IMR-90 (cell line): ENCODE results near the gene GRM4. TPM values are rescaled to one million over a fixed set of nuclear protein-coding genes. Genes with fewer than 3 reads are reported as not detected.

ENCODE experiments used
- ATAC-seq: fragments of 200-7000 bp; cut with Tn5 transposase; 2 replicates; pipeline ENCODE4 v1.9.1; 2020; ENCODE audit warnings: low read depth, mild to moderate bottlenecking, moderate library complexity
- BruUV-seq: library from RNA; stranded (reverse); fragments of 400-500 nt; replicated peaks from 2 replicates; lab custom pipeline; 2021; lab: Mats Ljungman, UMichigan
- CTCF ChIA-PET: fragments of 300-600 bp; formaldehyde crosslinking; extraction: SDS; loops from one replicate; lab custom pipeline; 2021; ENCODE audit warnings: antibody characterized with exemption; lab: Yijun Ruan, JAX
- POLR2A ChIA-PET: fragments of 300-600 bp; sonication (Branson Sonifier 250); formaldehyde crosslinking; loops from one replicate; lab custom pipeline; 2022; ENCODE audit warnings: antibody characterized with exemption; ENCODE audit not compliant: unreplicated experiment; lab: Charles Lee
- DNase-seq: peaks from one replicate; pipeline ENCODE4 v3.0.0; 2013
- H2AFZ ChIP-seq: replicated peaks from 2 replicates; pipeline ENCODE3; 2013; ENCODE audit warnings: low read length, mild to moderate bottlenecking; ENCODE audit not compliant: poor library complexity
- H2AK5ac ChIP-seq: 2 replicates; pipeline ENCODE4 v1.6.1; 2013; ENCODE audit warnings: low read depth, low read length, inconsistent platforms
- H2AK9ac ChIP-seq: replicated peaks from 2 replicates; pipeline ENCODE3; 2013; ENCODE audit warnings: mild to moderate bottlenecking, low read depth, low read length, moderate library complexity; ENCODE audit not compliant: poor library complexity
- H2BK120ac ChIP-seq: 2 replicates; pipeline ENCODE4 v1.6.1; 2013; ENCODE audit warnings: low read depth, low read length, inconsistent platforms
- H2BK15ac ChIP-seq: 3 replicates; pipeline ENCODE4 v1.6.1; 2013; ENCODE audit warnings: low read depth, low read length, inconsistent platforms
- H2BK20ac ChIP-seq: 2 replicates; pipeline ENCODE4 v1.6.1; 2013; ENCODE audit warnings: low read depth, mild to moderate bottlenecking, inconsistent platforms, low read length, moderate library complexity
- H2BK5ac ChIP-seq: 2 replicates; pipeline ENCODE4 v1.6.1; 2013; ENCODE audit warnings: mild to moderate bottlenecking, low read depth, low read length, inconsistent platforms; ENCODE audit not compliant: poor library complexity, severe bottlenecking
- H3K14ac ChIP-seq: replicated peaks from 2 replicates; pipeline ENCODE4 v1.6.1; 2013; ENCODE audit warnings: low read depth, low read length, inconsistent platforms
- H3K18ac ChIP-seq: 2 replicates; pipeline ENCODE4 v1.6.1; 2013; ENCODE audit warnings: low read depth, low read length, control low read depth
- H3K23ac ChIP-seq: 2 replicates; pipeline ENCODE4 v1.6.1; 2013; ENCODE audit warnings: low read depth, low read length, inconsistent platforms
- H3K27ac ChIP-seq: 2 replicates; pipeline ENCODE4 v1.5.1; 2013; ENCODE audit warnings: mild to moderate bottlenecking, control low read depth, low read length; ENCODE audit not compliant: insufficient read depth
- H3K27me3 ChIP-seq: 2 replicates; pipeline ENCODE4 v1.6.1; 2013; ENCODE audit warnings: low read length; ENCODE audit not compliant: control insufficient read depth, insufficient read depth
- H3K36me3 ChIP-seq: 2 replicates; pipeline ENCODE4 v1.6.1; 2013; ENCODE audit warnings: low read length, mixed read lengths; ENCODE audit not compliant: control insufficient read depth, insufficient read depth
- H3K4ac ChIP-seq: 2 replicates; pipeline ENCODE4 v1.6.1; 2013; ENCODE audit warnings: low read depth, low read length, inconsistent platforms
- H3K4me1 ChIP-seq: 2 replicates; pipeline ENCODE4 v1.6.1; 2013; ENCODE audit warnings: low read length, mixed read lengths; ENCODE audit not compliant: control insufficient read depth, insufficient read depth
- H3K4me2 ChIP-seq: 2 replicates; pipeline ENCODE4 v1.6.1; 2013; ENCODE audit warnings: low read depth, mild to moderate bottlenecking, control low read depth, low read length, moderate library complexity
- H3K4me3 ChIP-seq: 2 replicates; pipeline ENCODE4 v1.5.1; 2013; ENCODE audit warnings: low read depth, mild to moderate bottlenecking, control low read depth, low read length, moderate library complexity; ENCODE audit not compliant: insufficient read depth
- H3K56ac ChIP-seq: 2 replicates; pipeline ENCODE4 v1.6.1; 2013; ENCODE audit warnings: low read length, inconsistent platforms; ENCODE audit not compliant: insufficient read depth; ENCODE audit errors: extremely low read depth
- H3K79me1 ChIP-seq, 2 experiments: 2 replicates each; pipeline ENCODE4 v1.6.1; 2013; ENCODE audit warnings: low read length in 2 of 2, inconsistent platforms in 1 of 2, low read depth in 1 of 2
- H3K9ac ChIP-seq: 2 replicates; pipeline ENCODE4 v1.6.1; 2013; ENCODE audit warnings: low read depth, low read length, control low read depth
- H3K9me1 ChIP-seq: 2 replicates; pipeline ENCODE4 v1.6.1; 2013; ENCODE audit warnings: low read length, inconsistent platforms; ENCODE audit not compliant: insufficient read depth
- H3K9me3 ChIP-seq: 2 replicates; pipeline ENCODE4 v1.6.1; 2013; ENCODE audit warnings: low read length; ENCODE audit not compliant: control insufficient read depth, insufficient read depth
- H4K20me1 ChIP-seq: 2 replicates; pipeline ENCODE4 v1.6.1; 2013; ENCODE audit warnings: low read length, inconsistent platforms; ENCODE audit not compliant: insufficient read depth
- H4K5ac ChIP-seq: 2 replicates; pipeline ENCODE4 v1.6.1; 2013; ENCODE audit warnings: mild to moderate bottlenecking, low read depth, low read length, control low read depth
- H4K8ac ChIP-seq, 2 experiments: 2 replicates each; pipeline ENCODE4 v1.6.1; 2013; ENCODE audit warnings: low read depth in 2 of 2, low read length in 2 of 2, control low read depth in 1 of 2, inconsistent platforms in 1 of 2
- H4K91ac ChIP-seq: 2 replicates; pipeline ENCODE4 v1.6.1; 2013; ENCODE audit warnings: low read depth, low read length, inconsistent platforms; ENCODE audit not compliant: insufficient read depth
- BHLHE40 ChIP-seq: fragments of 150-350 bp; IDR thresholded peaks from 2 replicates; pipeline ENCODE4 v1.6.1; 2016; ENCODE audit warnings: mild to moderate bottlenecking, low read depth, low read length
- CEBPB ChIP-seq: IDR thresholded peaks from 2 replicates; pipeline ENCODE4 v1.6.1; 2012; ENCODE audit warnings: low read depth, low read length, improper control_type of control experiment
- CHD1 ChIP-seq: IDR thresholded peaks from 2 replicates; pipeline ENCODE4 v1.6.1; 2012; ENCODE audit warnings: low read depth, low read length, improper control_type of control experiment
- ELK1 ChIP-seq: fragments of 150-350 bp; IDR thresholded peaks from 2 replicates; pipeline ENCODE4 v1.6.1; 2016; ENCODE audit warnings: low read depth, mild to moderate bottlenecking, low read length, moderate library complexity, borderline replicate concordance
- FOS ChIP-seq: fragments of 150-350 bp; IDR thresholded peaks from 2 replicates; pipeline ENCODE4 v1.6.1; 2016; ENCODE audit warnings: low read depth, low read length
- MAFK ChIP-seq: IDR thresholded peaks from 2 replicates; pipeline ENCODE4 v1.6.1; 2012; ENCODE audit warnings: low read depth, low read length, improper control_type of control experiment
- MAZ ChIP-seq: IDR thresholded peaks from 2 replicates; pipeline ENCODE4 v1.6.1; 2012; ENCODE audit warnings: low read depth, mild to moderate bottlenecking, low read length, improper control_type of control experiment, moderate library complexity, borderline replicate concordance
- MXI1 ChIP-seq: IDR thresholded peaks from 2 replicates; pipeline ENCODE4 v1.6.1; 2012; ENCODE audit warnings: low read depth, mild to moderate bottlenecking, low read length, moderate library complexity, borderline replicate concordance
- NFE2L2 ChIP-seq: fragments of 150-350 bp; IDR thresholded peaks from 2 replicates; pipeline ENCODE4 v1.6.1; 2016; ENCODE audit warnings: low read depth, mild to moderate bottlenecking, low read length
- POLR2A ChIP-seq: IDR thresholded peaks from 2 replicates; pipeline ENCODE4 v1.6.1; 2012; ENCODE audit warnings: mild to moderate bottlenecking, low read depth, low read length
- RAD21 ChIP-seq: IDR thresholded peaks from 2 replicates; pipeline ENCODE4 v1.6.1; 2012; ENCODE audit warnings: low read length, improper control_type of control experiment
- RCOR1 ChIP-seq: IDR thresholded peaks from 2 replicates; pipeline ENCODE4 v1.6.1; 2012; ENCODE audit warnings: mild to moderate bottlenecking, low read length, improper control_type of control experiment; ENCODE audit not compliant: insufficient replicate concordance
- RFX5 ChIP-seq: IDR thresholded peaks from 2 replicates; pipeline ENCODE4 v1.8.0; 2012; ENCODE audit warnings: low read depth, mild to moderate bottlenecking, low read length, moderate library complexity
- SMC3 ChIP-seq: fragments of 150-350 bp; IDR thresholded peaks from 2 replicates; pipeline ENCODE4 v1.6.1; 2016; ENCODE audit warnings: low read depth, mild to moderate bottlenecking, antibody characterized with exemption, low read length, moderate library complexity
- USF2 ChIP-seq: fragments of 150-350 bp; IDR thresholded peaks from 2 replicates; pipeline ENCODE4 v1.6.1; 2017; ENCODE audit warnings: mild to moderate bottlenecking, antibody characterized with exemption, low read length, low read depth
- WGBS, 2 experiments: methylation state at CpG; one replicate each; pipeline versions ENCODE4 v1.1.5 to v1.1.7; 2013; ENCODE audit warnings: missing lambda C conversion rate in 2 of 2; ENCODE audit not compliant: insufficient read length in 1 of 2; ENCODE audit errors: extremely low coverage in 2 of 2; 5-methylcytosine and 5-hydroxymethylcytosine counted together
- dilution Hi-C: fragments of 300-500 bp; cut with HindIII; formaldehyde crosslinking; loops from one replicate; pipeline ENCODE4 v1.14.3; 2018; ENCODE audit warnings: low sequenced_read_pairs; ENCODE audit not compliant: unreplicated experiment
- in situ Hi-C: fragments of 300-500 bp; cut with MboI; formaldehyde crosslinking; loops from 3 replicates; pipeline ENCODE4 v1.14.3; 2019; ENCODE audit warnings: low sequenced_read_pairs, inconsistent platforms, mixed read lengths
- intact Hi-C: fragments of 100-400 bp; cut with micrococcal nuclease; formaldehyde crosslinking; loops from 2 replicates; pipeline ENCODE4 v1.10.0; 2022
- polyA plus RNA-seq, 3 experiments: library from polyadenylated mRNA; depleted of rRNA; stranded (reverse); fragments of >200 nt; gene quantifications; 2 replicates each; pipeline ENCODE4 v1.2.3, GENCODE V29; 2012; ENCODE audit warnings: low replicate concordance in 1 of 3
- total RNA-seq: library from RNA; depleted of rRNA; stranded (reverse); fragments of >200 nt; gene quantifications from 2 replicates; pipeline ENCODE4 v1.2.3, GENCODE V29; 2012
- TF ChIP-seq, protein P1 (sequence below): conservative IDR thresholded peaks from 2 replicates; pipeline ENCODE4 v1.5.1; 2012; ENCODE audit warnings: mild to moderate bottlenecking, low read depth, low read length, improper control_type of control experiment

Gene GRM4
- total and polyA plus RNA-seq, 2 of the 4 experiments (the other 2 are of a cell fraction): 0.02 TPM; not detected in 1

- DNase-seq (no peak), ATAC-seq (no peak)
- peaks cover 36% of the 10 kb centered on the region for H3K27me3 ChIP-seq
- no peaks in the 10 kb centered on the region for H3K79me1 ChIP-seq
- H3K4ac ChIP-seq: no peak overlapping the region
- H3K4me3 ChIP-seq: no peak overlapping the region
- no CpG with 5 or more reads among the region's 5 CpGs for WGBS, 2 experiments
- no peaks in the 10 kb centered on the region for H3K9me1 ChIP-seq
- TF ChIP-seq RAD21 (no peak), MAZ (no peak), BHLHE40 (no peak), ELK1 (no peak), USF2 (no peak), SMC3 (no peak), MAFK (no peak), RFX5 (no peak), NFE2L2 (no peak), CHD1 (no peak), POLR2A (no peak), MXI1 (no peak), FOS (no peak), CEBPB (no peak), RCOR1 (no peak)
- TF ChIP-seq, protein P1, sequence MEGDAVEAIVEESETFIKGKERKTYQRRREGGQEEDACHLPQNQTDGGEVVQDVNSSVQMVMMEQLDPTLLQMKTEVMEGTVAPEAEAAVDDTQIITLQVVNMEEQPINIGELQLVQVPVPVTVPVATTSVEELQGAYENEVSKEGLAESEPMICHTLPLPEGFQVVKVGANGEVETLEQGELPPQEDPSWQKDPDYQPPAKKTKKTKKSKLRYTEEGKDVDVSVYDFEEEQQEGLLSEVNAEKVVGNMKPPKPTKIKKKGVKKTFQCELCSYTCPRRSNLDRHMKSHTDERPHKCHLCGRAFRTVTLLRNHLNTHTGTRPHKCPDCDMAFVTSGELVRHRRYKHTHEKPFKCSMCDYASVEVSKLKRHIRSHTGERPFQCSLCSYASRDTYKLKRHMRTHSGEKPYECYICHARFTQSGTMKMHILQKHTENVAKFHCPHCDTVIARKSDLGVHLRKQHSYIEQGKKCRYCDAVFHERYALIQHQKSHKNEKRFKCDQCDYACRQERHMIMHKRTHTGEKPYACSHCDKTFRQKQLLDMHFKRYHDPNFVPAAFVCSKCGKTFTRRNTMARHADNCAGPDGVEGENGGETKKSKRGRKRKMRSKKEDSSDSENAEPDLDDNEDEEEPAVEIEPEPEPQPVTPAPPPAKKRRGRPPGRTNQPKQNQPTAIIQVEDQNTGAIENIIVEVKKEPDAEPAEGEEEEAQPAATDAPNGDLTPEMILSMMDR: no peak
- H3K9ac ChIP-seq: no peak overlapping the region
- no peak overlapping the region for H2AK9ac ChIP-seq
- H4K5ac ChIP-seq: no peak overlapping the region
- in situ Hi-C loops: no loop called here
- intact Hi-C loops: no loop called here
- dilution Hi-C loops: no loop called here
- H3K23ac ChIP-seq: no peak overlapping the region
- H4K20me1 ChIP-seq: no peaks in the 10 kb centered on the region
- no peaks in the 10 kb centered on the region for H3K4me1 ChIP-seq
- no peak overlapping the region for H2AK5ac ChIP-seq
- no peak overlapping the region for H2BK20ac ChIP-seq
- no peak overlapping the region for H3K14ac ChIP-seq
- H2AFZ ChIP-seq: no peak overlapping the region
- ChIA-PET POLR2A (no interaction called here), CTCF (no interaction called here)
- no peak overlapping the region for H3K4me2 ChIP-seq
- BruUV-seq: no TSS peak
- H3K56ac ChIP-seq: no peak overlapping the region
- H2BK120ac ChIP-seq: no peak overlapping the region
- H3K27ac ChIP-seq: no peak overlapping the region
- no peaks in the 10 kb centered on the region for H3K9me3 ChIP-seq
- no peak overlapping the region for H2BK15ac ChIP-seq
- H3K18ac ChIP-seq: no peak overlapping the region
- H4K91ac ChIP-seq: no peak overlapping the region
- H3K36me3 ChIP-seq: no peaks in the 10 kb centered on the region
- no peak overlapping the region for H4K8ac ChIP-seq
- H2BK5ac ChIP-seq: no peak overlapping the region
Measured at GRCh38 chr6:33996120-33996475, 149.8 kb downstream of the GRM4 start.
